Activated T-helper 2 cell treated with anti-CD3 and anti-CD28 coated beads, Interferon-gamma antibody, Interleukin-2, Interleukin-4, amounts not matched to agents 10 μg/mL and 5 μg/mL and 100 μg/mL, durations not matched to agents 14 hours and 24 hours and 36 hours (primary cell): ENCODE measurements around the gene PHF11. TPM values are rescaled to one million over a fixed set of nuclear protein-coding genes. Genes with fewer than 3 reads are reported as not detected.
"Not testable (repeated sequence)": the region's sequence is repeated elsewhere in the genome, so short reads cannot be mapped to it uniquely, and the experiment has no call there.

Source experiments
- DNase-seq: peaks from one replicate; pipeline ENCODE4 v3.0.0; 2021; ENCODE audit warnings: low spot score
- H3K27ac Mint-ChIP-seq: one replicate; pipeline ENCODE4 v1.8.0; 2021; ENCODE audit warnings: mixed read lengths
- H3K27me3 Mint-ChIP-seq: one replicate; pipeline ENCODE4 v1.8.0; 2021; ENCODE audit warnings: low read depth, mixed read lengths
- H3K36me3 Mint-ChIP-seq: one replicate; pipeline ENCODE4 v1.8.0; 2021; ENCODE audit warnings: low read depth, mixed read lengths
- H3K4me1 Mint-ChIP-seq: one replicate; pipeline ENCODE4 v1.8.0; 2021; ENCODE audit warnings: low read depth, mixed read lengths
- H3K4me3 Mint-ChIP-seq: one replicate; pipeline ENCODE4 v1.8.0; 2021; ENCODE audit warnings: low read depth, mild to moderate bottlenecking, moderate library complexity, mixed read lengths
- H3K9me3 Mint-ChIP-seq: one replicate; pipeline ENCODE4 v1.8.0; 2021; ENCODE audit warnings: mixed read lengths
- intact Hi-C: fragments of 100-400 bp; cut with micrococcal nuclease; formaldehyde crosslinking; loops from one replicate; pipeline ENCODE4 v1.15.1; 2023
- total RNA-seq: library from RNA; stranded (reverse); gene quantifications from 2 replicates; pipeline ENCODE4 v1.2.3, GENCODE V29; 2022

Gene PHF11
- total RNA-seq, 1 donor from 2014 or later: 52.9 TPM

GRCh38 chr13:49464621-49465325, 31.0 kb upstream of the PHF11 start:
- Mint-ChIP-seq H3K27ac (no peak overlapping the region), H3K27me3 (no peaks in the 10 kb centered on the region), H3K4me3 (no peak overlapping the region), H3K4me1 (no peaks in the 10 kb centered on the region), H3K9me3 (peaks cover 10% of the 10 kb centered on the region), H3K36me3 (peaks cover 74% of the 10 kb centered on the region)
- no peak for DNase-seq
- intact Hi-C loops: no loop called here

GRCh38 chr13:49466292-49466838, 29.4 kb upstream of the PHF11 start:
- Mint-ChIP-seq H3K36me3 (peaks cover 74% of the 10 kb centered on the region), H3K27me3 (no peaks in the 10 kb centered on the region), H3K4me1 (no peaks in the 10 kb centered on the region)

GRCh38 chr13:49472186-49472585, 23.6 kb upstream of the PHF11 start:
- Mint-ChIP-seq H3K36me3 (peaks cover 42% of the 10 kb centered on the region), H3K27ac (no peak overlapping the region), H3K4me3 (no peak overlapping the region), H3K27me3 (no peaks in the 10 kb centered on the region), H3K9me3 (no peaks in the 10 kb centered on the region), H3K4me1 (no peaks in the 10 kb centered on the region)
- intact Hi-C loops: no loop called here
- DNase-seq: no peak

More at GRCh38 chr13:49466292-49466838, 29.4 kb upstream of the PHF11 start:
- Mint-ChIP-seq H3K4me3 (no peak overlapping the region), H3K27ac (no peak overlapping the region), H3K9me3 (peaks cover 10% of the 10 kb centered on the region)
- no peak for DNase-seq
- intact Hi-C loops: no loop called here

GRCh38 chr13:49476529-49476928, 19.2 kb upstream of the PHF11 start:
- no peak overlapping the region for H3K27ac Mint-ChIP-seq
- intact Hi-C loops: no loop called here
- no peaks in the 10 kb centered on the region for H3K27me3 Mint-ChIP-seq
- DNase-seq: no peak
- H3K4me1 Mint-ChIP-seq: no peaks in the 10 kb centered on the region
- H3K9me3 Mint-ChIP-seq: no peaks in the 10 kb centered on the region
- H3K36me3 Mint-ChIP-seq: peaks cover 28% of the 10 kb centered on the region
- H3K4me3 Mint-ChIP-seq: no peak overlapping the region

- Mint-ChIP-seq H3K4me3 (no peak overlapping the region), H3K36me3 (peaks cover 38% of the 10 kb centered on the region), H3K27me3 (no peaks in the 10 kb centered on the region)
These were observed 14.0 kb upstream of the PHF11 start for GRCh38 chr13:49481788-49482187.

GRCh38 chr13:49488563-49488962, 7.2 kb upstream of the PHF11 start:
- peaks cover 25% of the 10 kb centered on the region for H3K36me3 Mint-ChIP-seq
- intact Hi-C loops: no loop called here
- H3K4me3 Mint-ChIP-seq: no peak overlapping the region

More at GRCh38 chr13:49481788-49482187, 14.0 kb upstream of the PHF11 start:
- Mint-ChIP-seq H3K4me1 (no peaks in the 10 kb centered on the region), H3K9me3 (no peaks in the 10 kb centered on the region), H3K27ac (no peak overlapping the region)
- DNase-seq: no peak
- intact Hi-C loops: no loop called here

GRCh38 chr13:49494645-49495044, 1.1 kb upstream of the PHF11 start:
- Mint-ChIP-seq H3K27me3 (no peaks in the 10 kb centered on the region), H3K4me3 (peak overlapping the region; percentile 91), H3K9me3 (no peaks in the 10 kb centered on the region), H3K36me3 (peaks cover 37% of the 10 kb centered on the region), H3K27ac (no peak overlapping the region), H3K4me1 (peaks cover 41% of the 10 kb centered on the region)
- DNase-seq: no peak
- intact Hi-C loops: loop anchor here (1.0 to 5.0 kb wide), 2 partner anchors 50 to 93 kb away; partner anchors contain the start of genes CAB39L, RCBTB1 and SETDB2

More at GRCh38 chr13:49488563-49488962, 7.2 kb upstream of the PHF11 start:
- H3K27ac Mint-ChIP-seq: no peak overlapping the region
- no peak for DNase-seq
- no peaks in the 10 kb centered on the region for H3K9me3 Mint-ChIP-seq
- no peaks in the 10 kb centered on the region for H3K27me3 Mint-ChIP-seq
- H3K4me1 Mint-ChIP-seq: peaks cover 2% of the 10 kb centered on the region

- H3K9me3 Mint-ChIP-seq, H3K27me3 Mint-ChIP-seq: not testable (repeated sequence)
- Mint-ChIP-seq H3K4me1 (peaks cover 50% of the 10 kb centered on the region), H3K27ac (peak overlapping the region; percentile 95), H3K36me3 (peaks cover 45% of the 10 kb centered on the region), H3K4me3 (peak overlapping the region; percentile 82)
- intact Hi-C loops: loop anchor here (1.0 to 5.0 kb wide), 3 partner anchors 44 to 196 kb away; partner anchors contain the start of gene RCBTB1
- DNase-seq: peak; percentile 30
These were observed 1.1 kb downstream of the PHF11 start for GRCh38 chr13:49496837-49497236.

- H3K27me3 Mint-ChIP-seq: no peaks in the 10 kb centered on the region
- intact Hi-C loops: loop anchor here (1.0 to 5.0 kb wide), 3 partner anchors 44 to 196 kb away; partner anchors contain the start of gene RCBTB1
- peak overlapping the region; percentile 95 for H3K27ac Mint-ChIP-seq
- no peak for DNase-seq
- peak overlapping the region; percentile 82 for H3K4me3 Mint-ChIP-seq
- no peaks in the 10 kb centered on the region for H3K9me3 Mint-ChIP-seq
- H3K36me3 Mint-ChIP-seq: peaks cover 45% of the 10 kb centered on the region
- peaks cover 50% of the 10 kb centered on the region for H3K4me1 Mint-ChIP-seq
These were observed 1.5 kb downstream of the PHF11 start for GRCh38 chr13:49497272-49497671.

GRCh38 chr13:49498206-49498605, 2.5 kb downstream of the PHF11 start:
- Mint-ChIP-seq H3K9me3 (no peaks in the 10 kb centered on the region), H3K27ac (peak overlapping the region; percentile 95)

GRCh38 chr13:49499889-49500660, 4.3 kb downstream of the PHF11 start:
- Mint-ChIP-seq H3K4me3 (no peak overlapping the region), H3K9me3 (no peaks in the 10 kb centered on the region), H3K27ac (peak overlapping the region; percentile 10), H3K36me3 (peaks cover 55% of the 10 kb centered on the region), H3K27me3 (no peaks in the 10 kb centered on the region), H3K4me1 (peaks cover 39% of the 10 kb centered on the region)
- intact Hi-C loops: loop anchor here (5.0 kb wide), 1 partner anchor 87 kb away; the partner anchor contains the start of gene RCBTB1
- DNase-seq: no peak

More at GRCh38 chr13:49498206-49498605, 2.5 kb downstream of the PHF11 start:
- intact Hi-C loops: loop anchor here (5.0 kb wide), 1 partner anchor 89 kb away; the partner anchor contains the start of gene RCBTB1
- peaks cover 54% of the 10 kb centered on the region for H3K36me3 Mint-ChIP-seq
- H3K4me1 Mint-ChIP-seq: peaks cover 50% of the 10 kb centered on the region
- H3K4me3 Mint-ChIP-seq: no peak overlapping the region
- no peaks in the 10 kb centered on the region for H3K27me3 Mint-ChIP-seq
- DNase-seq: no peak

GRCh38 chr13:49502954-49503353, 7.2 kb downstream of the PHF11 start:
- Mint-ChIP-seq H3K27ac (no peak overlapping the region), H3K4me3 (no peak overlapping the region), H3K36me3 (peaks cover 62% of the 10 kb centered on the region), H3K4me1 (peaks cover 30% of the 10 kb centered on the region), H3K27me3 (no peaks in the 10 kb centered on the region), H3K9me3 (no peaks in the 10 kb centered on the region)
- DNase-seq: no peak
- intact Hi-C loops: no loop called here
